Urothelium cell line (cell line): ENCODE measurements around the gene CCT3.
"Not testable (repeated sequence)": the region's sequence is repeated elsewhere in the genome, so short reads cannot be mapped to it uniquely, and the experiment has no call there.

Source experiments
- DNase-seq: peaks from one replicate; pipeline ENCODE4 v3.0.0; 2011; ENCODE audit warnings: low spot score, mixed read lengths
- FAIRE-seq: peaks from 2 replicates; lab custom pipeline; 2011; peaks lifted over from hg19 to GRCh38; lab: Jason Lieb, UNC

The CCT3 gene

GRCh38 chr1:156337052-156337887 is 822 bp downstream of the CCT3 start:
- no peak for DNase-seq
- FAIRE-seq, result no peak

GRCh38 chr1:156336242-156336641 is 1.9 kb downstream of the CCT3 start:
- no peak for DNase-seq
- no peak for FAIRE-seq

- FAIRE-seq, DNase-seq: not testable (repeated sequence)
Measured at GRCh38 chr1:156323179-156323578, 14.9 kb downstream of the CCT3 start.

- DNase-seq (no peak), FAIRE-seq (no peak)
Measured at GRCh38 chr1:156320560-156320959, 17.5 kb downstream of the CCT3 start.

- no peak for FAIRE-seq
- no peak for DNase-seq
Measured at GRCh38 chr1:156319664-156320063, 18.4 kb downstream of the CCT3 start.

- DNase-seq, result no peak
- no peak for FAIRE-seq
Measured at GRCh38 chr1:156316909-156317308, 21.2 kb downstream of the CCT3 start.

GRCh38 chr1:156310962-156311361 is 27.1 kb downstream of the CCT3 start:
- FAIRE-seq (no peak), DNase-seq (no peak)

GRCh38 chr1:156308078-156308477 is 30.0 kb downstream of the CCT3 start:
- FAIRE-seq, result no peak

GRCh38 chr1:156305215-156305614 is 32.9 kb downstream of the CCT3 start:
- no peak for FAIRE-seq
- DNase-seq, result no peak

More at GRCh38 chr1:156308078-156308477, 30.0 kb downstream of the CCT3 start:
- DNase-seq, result no peak

GRCh38 chr1:156303241-156303640 is 34.9 kb downstream of the CCT3 start:
- no peak for FAIRE-seq
- no peak for DNase-seq

GRCh38 chr1:156298852-156299357 is 39.2 kb downstream of the CCT3 start, which contains the start of gene VHLL:
TSS of gene VHLL (minus strand) at chr1:156299307. CDS start at chr1:156299189, 118 bp downstream.
- FAIRE-seq (no peak), DNase-seq (no peak)

- DNase-seq (peak; percentile 32), FAIRE-seq (no peak)
Measured at GRCh38 chr1:156295391-156295947, 42.6 kb downstream of the CCT3 start, which contains the start of gene GLMP. TSS of gene GLMP (minus strand) at chr1:156295679. CDS start at chr1:156295645, 34 bp downstream.

GRCh38 chr1:156293895-156294294 is 44.2 kb downstream of the CCT3 start:
- DNase-seq, result no peak
- no peak for FAIRE-seq

- FAIRE-seq (no peak), DNase-seq (no peak)
Measured at GRCh38 chr1:156293098-156293434, 45.0 kb downstream of the CCT3 start.

GRCh38 chr1:156291226-156292061 is 46.6 kb downstream of the CCT3 start:
- FAIRE-seq (no peak), DNase-seq (no peak)

GRCh38 chr1:156289857-156290256 is 48.2 kb downstream of the CCT3 start:
- FAIRE-seq (no peak), DNase-seq (no peak)

GRCh38 chr1:156286061-156286460 is 52.0 kb downstream of the CCT3 start:
- DNase-seq (no peak), FAIRE-seq (no peak)

- DNase-seq, result no peak
Measured at GRCh38 chr1:156285437-156285836, 52.7 kb downstream of the CCT3 start.

GRCh38 chr1:156284757-156285156 is 53.3 kb downstream of the CCT3 start:
- no peak for DNase-seq
- no peak for FAIRE-seq

More at GRCh38 chr1:156285437-156285836, 52.7 kb downstream of the CCT3 start:
- no peak for FAIRE-seq

GRCh38 chr1:156284112-156284511 is 54.0 kb downstream of the CCT3 start, which contains the start of gene TMEM79:
TSS of gene TMEM79 (plus strand) at chr1:156284325. CDS start at chr1:156285227, 902 bp downstream.
- FAIRE-seq (no peak), DNase-seq (no peak)

GRCh38 chr1:156283521-156283920 is 54.6 kb downstream of the CCT3 start:
- no peak for DNase-seq
- no peak for FAIRE-seq
